Measurements from ENCODE around the gene C11orf68. TPM values are rescaled to one million over a fixed set of nuclear protein-coding genes. Genes with fewer than 3 reads are reported as not detected.
A peak's percentile ranks its signal among the peaks of the same experiment; 100 is the strongest.

C11orf68 gene
- total RNA-seq, 2 experiments from 2014 or later: 10.7 to 28.1 TPM

- no peak for TF ChIP-seq EZH2phosphoT487 (IDR thresholded peaks at IDR 0.05; ENCODE audit: borderline replicate concordance, low read depth, low read length)
- no peak for TF ChIP-seq CTCF (conservative IDR thresholded peaks at IDR 0.05; ENCODE audit: low read length)
- no peak for DNase-seq (ENCODE audit: low spot score)
- H3K4me1 ChIP-seq (ENCODE audit: insufficient read depth, low read length, poor library complexity, severe bottlenecking): peaks cover 27% of the 10 kb centered on the region
- no peaks in the 10 kb centered on the region for H3K79me2 ChIP-seq (ENCODE audit: insufficient read depth, low read depth, low read length)
- H2AFZ ChIP-seq (ENCODE audit: low read length): no peak overlapping the region
- peak overlapping the region; percentile 80 for H3K4me2 ChIP-seq (ENCODE audit: low read length)
- POLR2A ChIA-PET: interaction anchor here (0.5 to 1.0 kb wide), 2 partner anchors 14 to 40 kb away, joined by 3 read pairs; no protein-coding TSS in a partner anchor
- intact Hi-C loops (cut with micrococcal nuclease; ENCODE audit: unreplicated experiment): no loop called here
- CTCF ChIA-PET (ENCODE audit: unreplicated experiment): interaction anchor here (1.5 kb wide), 1 partner anchor 10 kb away, joined by 5 read pairs; the partner anchor contains the start of gene FIBP
- no peaks in the 10 kb centered on the region for H3K36me3 ChIP-seq (ENCODE audit: insufficient read depth, low read length)
- no TSS peak for BruUV-seq (replicated peaks)
- H3K9me2 ChIP-seq (ENCODE audit: insufficient read depth, low read length): no peaks in the 10 kb centered on the region
- peak overlapping the region; percentile 65 for H3K4me3 ChIP-seq (ENCODE audit: low read depth, low read length, poor library complexity, severe bottlenecking)
- H3K27ac ChIP-seq (ENCODE audit: low read depth, low read length, poor library complexity, severe bottlenecking): no peak overlapping the region
- H3K9me3 ChIP-seq (ENCODE audit: low read length): no peaks in the 10 kb centered on the region
- H4K20me1 ChIP-seq (ENCODE audit: insufficient read depth, low read length): no peaks in the 10 kb centered on the region
These were observed 20.1 kb downstream of the C11orf68 start for GRCh38 chr11:65898656-65899355.

GRCh38 chr11:65897020-65897471, 21.8 kb downstream of the C11orf68 start:
- Histone ChIP-seq H4K20me1 (ENCODE audit: insufficient read depth, low read length) (peaks cover 5% of the 10 kb centered on the region; the same call in 1 of the 2 replicates), H3K4me3 (ENCODE audit: low read depth, low read length, poor library complexity, severe bottlenecking) (no peak overlapping the region), H3K9me3 (ENCODE audit: low read length) (no peaks in the 10 kb centered on the region), H3K4me1 (ENCODE audit: insufficient read depth, low read length, poor library complexity, severe bottlenecking) (peaks cover 43% of the 10 kb centered on the region), H3K36me3 (ENCODE audit: insufficient read depth, low read length) (no peaks in the 10 kb centered on the region), H3K9me2 (ENCODE audit: insufficient read depth, low read length) (no peaks in the 10 kb centered on the region), H2AFZ (ENCODE audit: low read length) (no peak overlapping the region), H3K27ac (ENCODE audit: low read depth, low read length, poor library complexity, severe bottlenecking) (no peak overlapping the region), H3K4me2 (ENCODE audit: low read length) (no peak overlapping the region), H3K79me2 (ENCODE audit: insufficient read depth, low read depth, low read length) (peaks cover 11% of the 10 kb centered on the region)
- intact Hi-C loops (cut with micrococcal nuclease; ENCODE audit: unreplicated experiment): no loop called here
- DNase-seq (ENCODE audit: low spot score): no peak
- POLR2A ChIA-PET: interaction anchor here (0.6 kb wide), 1 partner anchor 199 kb away, joined by 3 read pairs; no protein-coding TSS in a partner anchor
- no TSS peak for BruUV-seq (replicated peaks)
- no peak for TF ChIP-seq EZH2phosphoT487 (IDR thresholded peaks at IDR 0.05; ENCODE audit: borderline replicate concordance, low read depth, low read length)
- no peak for TF ChIP-seq CTCF (conservative IDR thresholded peaks at IDR 0.05; ENCODE audit: low read length)
- CTCF ChIA-PET (ENCODE audit: unreplicated experiment): no interaction called here
